HEK293 (cell line): ENCODE measurements around the gene NTN3.

Experiments used
- CTCF ChIA-PET: fragments of 350-600 bp; formaldehyde crosslinking; extraction: SDS; loops from one replicate; lab custom pipeline; 2021; ENCODE audit warnings: antibody characterized with exemption; lab: Yijun Ruan, JAX
- POLR2A ChIA-PET: fragments of 300-600 bp; formaldehyde crosslinking; extraction: SDS; loops from one replicate; lab custom pipeline; 2020; ENCODE audit warnings: antibody characterized with exemption, inconsistent platforms; lab: Yijun Ruan, JAX
- H3K27ac ChIP-seq: fragments of 200-500 bp; sonication (Bioruptor generic); 2 replicates; pipeline ENCODE4 v1.5.1; 2014; ENCODE audit warnings: low read depth, low read length, control low read depth, inconsistent platforms; ENCODE audit errors: extremely low read depth
- H3K36me3 ChIP-seq, 2 experiments: fragments of 200-500 bp in 1 of 2; sonication (Bioruptor generic) in 1 of 2; 1 replicate in 1 of 2; 2 replicates in 1 of 2; pipeline ENCODE4 v1.5.1; 2014 to 2017; ENCODE audit warnings: inconsistent platforms in 2 of 2, low read length in 2 of 2; ENCODE audit not compliant: control insufficient read depth in 2 of 2, insufficient read depth in 1 of 2
- H3K4me1 ChIP-seq: fragments of 200-500 bp; sonication (Bioruptor generic); 2 replicates; pipeline ENCODE4 v1.5.1; 2014; ENCODE audit warnings: mild to moderate bottlenecking, low read length, inconsistent platforms; ENCODE audit not compliant: control insufficient read depth, insufficient read depth
- H3K4me3 ChIP-seq: 2 replicates; pipeline ENCODE4 v1.5.1; 2011; ENCODE audit warnings: low read depth, mild to moderate bottlenecking, control low read depth, low read length, moderate library complexity
- H3K9me3 ChIP-seq: fragments of 200-500 bp; sonication (Bioruptor generic); 2 replicates; pipeline ENCODE4 v1.5.1; 2014; ENCODE audit warnings: low read depth, low read length, inconsistent platforms; ENCODE audit not compliant: control insufficient read depth, insufficient read depth
- ATF2 ChIP-seq: fragments of 450-650 bp; formaldehyde crosslinking; IDR thresholded peaks from 2 replicates; pipeline ENCODE4 v1.5.1; 2016; ENCODE audit warnings: missing biosample characterization, missing genetic modification characterization, low read depth
- CTCF ChIP-seq: fragments of 450-650 bp; formaldehyde crosslinking; IDR thresholded peaks from 2 replicates; pipeline ENCODE4 v1.5.1; 2016; ENCODE audit warnings: missing biosample characterization, missing genetic modification characterization
- EGR2 ChIP-seq: fragments of 450-650 bp; formaldehyde crosslinking; IDR thresholded peaks from 2 replicates; pipeline ENCODE4 v1.5.1; 2016; ENCODE audit warnings: low read depth, missing biosample characterization, missing genetic modification characterization
- KLF10 ChIP-seq: fragments of 450-650 bp; IDR thresholded peaks from 2 replicates; pipeline ENCODE4 v1.5.1; 2018; ENCODE audit warnings: missing biosample characterization, mild to moderate bottlenecking, missing genetic modification characterization
- ZBTB11 ChIP-seq: fragments of 450-650 bp; formaldehyde crosslinking; conservative IDR thresholded peaks from 2 replicates; pipeline ENCODE4 v1.5.1; 2016; ENCODE audit warnings: low read depth, missing biosample characterization, missing genetic modification characterization
- ZBTB20 ChIP-seq: fragments of 450-650 bp; formaldehyde crosslinking; IDR thresholded peaks from 2 replicates; pipeline ENCODE4 v1.5.1; 2016; ENCODE audit warnings: missing biosample characterization, missing genetic modification characterization
- ZEB2 ChIP-seq: fragments of 450-650 bp; formaldehyde crosslinking; IDR thresholded peaks from 2 replicates; pipeline ENCODE4 v1.5.1; 2016; ENCODE audit warnings: missing biosample characterization, missing genetic modification characterization
- ZNF23 ChIP-seq: fragments of 450-650 bp; formaldehyde crosslinking; IDR thresholded peaks from 2 replicates; pipeline ENCODE4 v1.5.1; 2016; ENCODE audit warnings: missing biosample characterization, missing genetic modification characterization, borderline replicate concordance
- ZNF335 ChIP-seq: fragments of 450-650 bp; formaldehyde crosslinking; conservative IDR thresholded peaks from 2 replicates; pipeline ENCODE4 v1.5.1; 2016; ENCODE audit warnings: missing biosample characterization, missing genetic modification characterization
- ZNF398 ChIP-seq: fragments of 450-650 bp; formaldehyde crosslinking; IDR thresholded peaks from 2 replicates; pipeline ENCODE4 v1.5.1; 2017; ENCODE audit warnings: missing biosample characterization, missing genetic modification characterization
- ZNF416 ChIP-seq: fragments of 450-650 bp; formaldehyde crosslinking; IDR thresholded peaks from 2 replicates; pipeline ENCODE4 v1.5.1; 2016; ENCODE audit warnings: missing biosample characterization, missing genetic modification characterization
- ZNF48 ChIP-seq: fragments of 450-650 bp; formaldehyde crosslinking; IDR thresholded peaks from 2 replicates; pipeline ENCODE4 v1.5.1; 2016; ENCODE audit warnings: missing biosample characterization, missing genetic modification characterization
- ZNF600 ChIP-seq: fragments of 450-650 bp; formaldehyde crosslinking; IDR thresholded peaks from 2 replicates; pipeline ENCODE4 v1.5.1; 2016; ENCODE audit warnings: missing biosample characterization, missing genetic modification characterization
- ZNF624 ChIP-seq: fragments of 450-650 bp; formaldehyde crosslinking; IDR thresholded peaks from 2 replicates; pipeline ENCODE4 v1.5.1; 2017; ENCODE audit warnings: missing biosample characterization, missing genetic modification characterization
- ZNF664 ChIP-seq: fragments of 450-650 bp; formaldehyde crosslinking; IDR thresholded peaks from 2 replicates; pipeline ENCODE4 v1.5.1; 2016; ENCODE audit warnings: missing biosample characterization, missing genetic modification characterization
- TF ChIP-seq, protein P1 (sequence below): fragments of 450-650 bp; formaldehyde crosslinking; IDR thresholded peaks from 2 replicates; pipeline ENCODE4 v1.5.1; 2017; ENCODE audit warnings: missing biosample characterization, missing genetic modification characterization
- TF ChIP-seq, protein P2 (sequence below): fragments of 450-650 bp; formaldehyde crosslinking; IDR thresholded peaks from 2 replicates; pipeline ENCODE4 v1.5.1; 2016; ENCODE audit warnings: missing biosample characterization, missing genetic modification characterization

NTN3 gene

DNA sequence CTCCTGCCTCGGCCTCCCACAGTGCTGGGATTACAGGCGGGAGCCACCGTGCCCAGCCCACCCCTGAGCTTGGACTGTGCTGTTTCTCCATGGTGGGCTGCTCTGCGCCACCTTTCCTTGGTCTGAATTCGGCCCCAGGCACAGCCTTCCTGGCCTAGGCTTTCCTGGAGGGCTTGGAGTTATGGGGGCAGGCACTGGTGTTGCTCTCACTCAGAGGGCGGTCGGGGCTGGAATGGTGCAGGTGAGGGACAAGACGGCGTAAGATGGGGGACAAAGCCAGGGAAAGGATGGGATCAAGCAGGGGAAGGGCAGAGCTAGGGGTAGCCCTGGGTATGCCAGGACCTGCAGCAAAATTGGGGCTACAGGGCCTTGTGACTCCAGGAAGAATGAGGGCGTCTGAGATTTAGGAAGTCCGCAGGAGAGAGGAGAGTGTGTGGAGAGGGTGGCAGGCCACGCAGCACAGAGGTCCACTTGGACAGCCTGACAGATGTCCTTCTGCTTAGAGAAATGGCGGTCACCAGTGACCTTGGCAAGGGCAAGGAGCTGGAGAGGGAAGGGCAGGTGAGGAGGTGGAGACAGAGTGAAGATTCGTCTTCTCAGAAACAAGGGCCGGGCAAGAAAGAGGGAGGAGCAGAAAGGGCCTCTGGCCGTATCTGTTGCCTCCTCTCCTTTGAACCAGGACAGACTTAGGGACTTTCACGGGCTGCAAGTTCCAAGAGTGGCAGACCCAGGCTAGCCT, 41.1 kb downstream of the NTN3 start:
- no peak overlapping the region for H3K27ac ChIP-seq
- no peak overlapping the region for H3K4me3 ChIP-seq
- no peaks in the 10 kb centered on the region; the same call in 1 of the 2 replicates for H3K4me1 ChIP-seq
- ChIA-PET CTCF (interaction anchor here (0.8 to 5.6 kb wide), 3 partner anchors 11 to 38 kb away, joined by 4 to 27 read pairs (median 4); no protein-coding TSS in a partner anchor), POLR2A (no interaction called here)
- H3K9me3 ChIP-seq: no peaks in the 10 kb centered on the region
- TF ChIP-seq ZNF600 (tag by site-specific recombination): peak; percentile 89
- no peak for TF ChIP-seq ZBTB20 (tag by site-specific recombination)
- H3K36me3 ChIP-seq: peaks cover 0 to 11% of the 10 kb centered on the region in 2 experiments; a peak in 1 of 3 replicates

- POLR2A ChIA-PET: interaction anchor here (0.8 to 1.7 kb wide), 2 partner anchors 11 to 263 kb away, joined by 4 to 5 read pairs; no protein-coding TSS in a partner anchor
- H3K9me3 ChIP-seq: no peaks in the 10 kb centered on the region
- no peaks in the 10 kb centered on the region; the same call in 1 of the 2 replicates for H3K4me1 ChIP-seq
- peak overlapping the region; percentile 98 for H3K27ac ChIP-seq
- H3K4me3 ChIP-seq: no peak overlapping the region
- CTCF ChIA-PET: interaction anchor here (0.6 to 5.6 kb wide), 4 partner anchors 11 to 195 kb away, joined by 3 to 27 read pairs (median 4); no protein-coding TSS in a partner anchor
- H3K36me3 ChIP-seq: peaks cover 0 to 17% of the 10 kb centered on the region in 2 experiments; a peak in 1 of 3 replicates
- TF ChIP-seq ZNF624 (tag by site-specific recombination): no peak
- TF ChIP-seq ZNF600 (tag by site-specific recombination): peak; percentile 16; the same call in 1 of the 2 replicates
- TF ChIP-seq ZNF23 (tag by site-specific recombination): no peak
- TF ChIP-seq CTCF (tag by site-specific recombination): peak; percentile 11; the same call in 1 of the 2 replicates
- TF ChIP-seq ZNF335: peak; percentile 61
- TF ChIP-seq ZNF398 (tag by site-specific recombination): no peak
- TF ChIP-seq EGR2: peak; percentile 65
- TF ChIP-seq ATF2 (tag by site-specific recombination): no peak
- TF ChIP-seq, protein P1, sequence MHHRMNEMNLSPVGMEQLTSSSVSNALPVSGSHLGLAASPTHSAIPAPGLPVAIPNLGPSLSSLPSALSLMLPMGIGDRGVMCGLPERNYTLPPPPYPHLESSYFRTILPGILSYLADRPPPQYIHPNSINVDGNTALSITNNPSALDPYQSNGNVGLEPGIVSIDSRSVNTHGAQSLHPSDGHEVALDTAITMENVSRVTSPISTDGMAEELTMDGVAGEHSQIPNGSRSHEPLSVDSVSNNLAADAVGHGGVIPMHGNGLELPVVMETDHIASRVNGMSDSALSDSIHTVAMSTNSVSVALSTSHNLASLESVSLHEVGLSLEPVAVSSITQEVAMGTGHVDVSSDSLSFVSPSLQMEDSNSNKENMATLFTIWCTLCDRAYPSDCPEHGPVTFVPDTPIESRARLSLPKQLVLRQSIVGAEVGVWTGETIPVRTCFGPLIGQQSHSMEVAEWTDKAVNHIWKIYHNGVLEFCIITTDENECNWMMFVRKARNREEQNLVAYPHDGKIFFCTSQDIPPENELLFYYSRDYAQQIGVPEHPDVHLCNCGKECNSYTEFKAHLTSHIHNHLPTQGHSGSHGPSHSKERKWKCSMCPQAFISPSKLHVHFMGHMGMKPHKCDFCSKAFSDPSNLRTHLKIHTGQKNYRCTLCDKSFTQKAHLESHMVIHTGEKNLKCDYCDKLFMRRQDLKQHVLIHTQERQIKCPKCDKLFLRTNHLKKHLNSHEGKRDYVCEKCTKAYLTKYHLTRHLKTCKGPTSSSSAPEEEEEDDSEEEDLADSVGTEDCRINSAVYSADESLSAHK (tag by site-specific recombination): no peak
- TF ChIP-seq ZNF48 (tag by site-specific recombination): no peak
- TF ChIP-seq ZNF664 (tag by site-specific recombination): no peak
- TF ChIP-seq ZBTB20 (tag by site-specific recombination): 0 out of 2 replicates have a peak, but pooled peaks have one; percentile 11
- no peak for TF ChIP-seq KLF10 (tag by site-specific recombination)
- TF ChIP-seq ZEB2 (tag by site-specific recombination): no peak
- TF ChIP-seq, protein P2, sequence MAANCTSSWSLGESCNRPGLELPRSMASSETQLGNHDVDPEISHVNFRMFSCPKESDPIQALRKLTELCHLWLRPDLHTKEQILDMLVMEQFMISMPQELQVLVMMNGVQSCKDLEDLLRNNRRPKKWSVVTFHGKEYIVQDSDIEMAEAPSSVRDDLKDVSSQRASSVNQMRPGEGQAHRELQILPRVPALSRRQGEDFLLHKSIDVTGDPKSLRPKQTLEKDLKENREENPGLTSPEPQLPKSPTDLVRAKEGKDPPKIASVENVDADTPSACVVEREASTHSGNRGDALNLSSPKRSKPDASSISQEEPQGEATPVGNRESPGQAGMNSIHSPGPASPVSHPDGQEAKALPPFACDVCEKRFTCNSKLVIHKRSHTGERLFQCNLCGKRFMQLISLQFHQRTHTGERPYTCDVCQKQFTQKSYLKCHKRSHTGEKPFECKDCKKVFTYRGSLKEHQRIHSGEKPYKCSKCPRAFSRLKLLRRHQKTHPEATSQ (tag by site-specific recombination): no peak
- no peak for TF ChIP-seq ZBTB11
- TF ChIP-seq ZNF416 (tag by site-specific recombination): no peak
These were observed 41.8 kb downstream of the NTN3 start for GRCh38 chr16:2512735-2513404.
